ENCODE results near the gene CES3.
"Not testable (repeated sequence)": the region's sequence is repeated elsewhere in the genome, so short reads cannot be mapped to it uniquely, and the experiment has no call there.

The CES3 gene

GRCh38 chr16:66947302-66948065, 13.6 kb upstream of the CES3 start:
- DNase-seq: peak; percentile 64

- no peak for DNase-seq
Observed at GRCh38 chr16:66948134-66948836, 12.8 kb upstream of the CES3 start.

GRCh38 chr16:66948837-66949225, 12.2 kb upstream of the CES3 start:
- no peak for DNase-seq

- DNase-seq: no peak
Observed at GRCh38 chr16:66949472-66949871, 11.6 kb upstream of the CES3 start.

- DNase-seq: no peak
Observed at GRCh38 chr16:66950437-66950836, 10.6 kb upstream of the CES3 start.

GRCh38 chr16:66950971-66951790, 9.9 kb upstream of the CES3 start:
- no peak for DNase-seq

- DNase-seq: no peak
Observed at GRCh38 chr16:66952430-66953110, 8.5 kb upstream of the CES3 start.

GRCh38 chr16:66953462-66954096, 7.5 kb upstream of the CES3 start:
- no peak for DNase-seq

- peak; percentile 42 for DNase-seq
Observed at GRCh38 chr16:66954097-66954659, 6.9 kb upstream of the CES3 start.

- DNase-seq: not testable (repeated sequence)
Observed at GRCh38 chr16:66955363-66956153, 5.5 kb upstream of the CES3 start.

- not testable (repeated sequence) for DNase-seq
Observed at GRCh38 chr16:66956154-66956457, 5.0 kb upstream of the CES3 start.

GRCh38 chr16:66958857-66959703, 2.0 kb upstream of the CES3 start:
- no peak for DNase-seq

GRCh38 chr16:66959704-66960161, 1.3 kb upstream of the CES3 start:
- DNase-seq: no peak

GRCh38 chr16:66960270-66960669, 796 bp upstream of the CES3 start:
- no peak for DNase-seq

- DNase-seq: peak; percentile 11
Observed at GRCh38 chr16:66961914-66962313, 848 bp downstream of the CES3 start.

GRCh38 chr16:66964049-66964448, 3.0 kb downstream of the CES3 start:
- no peak for DNase-seq

GRCh38 chr16:66968847-66969246, 7.8 kb downstream of the CES3 start:
- DNase-seq: no peak

- DNase-seq: no peak
Observed at GRCh38 chr16:66970775-66971720, 10.0 kb downstream of the CES3 start.

GRCh38 chr16:66972983-66973382, 11.9 kb downstream of the CES3 start:
- DNase-seq: no peak

Measured in NCI-H1105 treated with DMSO at 0.1 percent for 48 hours (cell line).